K562 (cell line): Measurements from ENCODE around the gene CLDN7. TPM values are rescaled to one million over a fixed set of nuclear protein-coding genes. Genes with fewer than 3 reads are reported as not detected.

Experiments used
- CEBPG ChIP-seq, 3 experiments: fragments of 200-800 bp in 1 of 3; sonication (Bioruptor generic) in 1 of 3; sonication (generic) in 1 of 3; formaldehyde crosslinking in 1 of 3; IDR thresholded peaks in 2 of 3; conservative IDR thresholded peaks in 1 of 3; 2 replicates each; pipeline versions ENCODE4 v1.6.1 to v1.8.0; 2016 to 2022; ENCODE audit warnings: missing compliant biosample characterization in 2 of 3, missing genetic modification characterization in 2 of 3, mild to moderate bottlenecking in 1 of 3, missing genetic modification reagents in 1 of 3
- EWSR1 ChIP-seq: fragments of 450-650 bp; IDR thresholded peaks from 2 replicates; pipeline ENCODE4 v1.6.1; 2018; ENCODE audit warnings: borderline replicate concordance, mild to moderate bottlenecking, low read depth, moderate library complexity; ENCODE audit not compliant: partially characterized antibody
- HDAC2 ChIP-seq: fragments of 450-650 bp; IDR thresholded peaks from 2 replicates; pipeline ENCODE4 v1.6.1; 2016; ENCODE audit warnings: mild to moderate bottlenecking
- MAFK ChIP-seq: IDR thresholded peaks from 2 replicates; pipeline ENCODE4 v1.6.1; 2011; ENCODE audit warnings: low read length, improper control_type of control experiment
- MYBL2 ChIP-seq, 2 experiments: fragments of 450-650 bp in 1 of 2; sonication (generic) in 1 of 2; formaldehyde crosslinking in 1 of 2; IDR thresholded peaks; 2 replicates each; pipeline versions ENCODE4 v1.6.1 to v1.8.1; 2017 to 2022; ENCODE audit warnings: borderline replicate concordance in 1 of 2, inconsistent platforms in 1 of 2, low read depth in 1 of 2, mild to moderate bottlenecking in 1 of 2, missing genetic modification reagents in 1 of 2, moderate library complexity in 1 of 2
- polyA plus RNA-seq, 8 experiments: library from polyadenylated mRNA; depleted of rRNA in 4 of 8; stranded (reverse) in 5 of 8; unstranded in 3 of 8; fragments of >200 nt; fragmentation: Nextera tagmentation in 2 of 8; fragmentation: Illumina TruSeq in 1 of 8; extraction: Ambion mirVana in 2 of 8; extraction: Trizol in 1 of 8; gene quantifications; 2 replicates each; pipeline versions ENCODE4 v1.2.1 to v1.2.3, GENCODE V29; 2011 to 2014; ENCODE audit warnings: inconsistent platforms in 1 of 8, missing spikeins in 1 of 8
- total RNA-seq, 7 experiments: library from RNA; depleted of rRNA in 6 of 7; stranded (reverse); fragments of >200 nt in 6 of 7; fragmentation: Illumina TruSeq in 2 of 7; extraction: Trizol in 2 of 7; gene quantifications; 2 replicates each; pipeline versions ENCODE4 v1.2.1 to v1.2.3, GENCODE V29; 2011 to 2021; ENCODE audit warnings: low replicate concordance in 1 of 7
- TF ChIP-seq, protein P1 (sequence below): fragments of 200-800 bp; sonication (Bioruptor generic); IDR thresholded peaks from 2 replicates; pipeline ENCODE4 v1.6.1; 2016; ENCODE audit warnings: missing genetic modification characterization, missing compliant biosample characterization
- TF ChIP-seq, protein P2 (sequence below): sonication (generic); formaldehyde crosslinking; IDR thresholded peaks from 2 replicates; pipeline ENCODE4 v1.8.1; 2023; ENCODE audit warnings: mild to moderate bottlenecking, missing genetic modification reagents
- TF ChIP-seq, protein P3 (sequence below): sonication (generic); formaldehyde crosslinking; IDR thresholded peaks from 2 replicates; pipeline ENCODE4 v1.8.0; 2022; ENCODE audit warnings: missing genetic modification reagents, mild to moderate bottlenecking, borderline replicate concordance

CLDN7 gene
- total and polyA plus RNA-seq, 9 of the 15 experiments (the other 6 are each of a cell fraction or from before 2014, with no cell fraction given): 2.2 to 14.5 (median 7.6) TPM

DNA sequence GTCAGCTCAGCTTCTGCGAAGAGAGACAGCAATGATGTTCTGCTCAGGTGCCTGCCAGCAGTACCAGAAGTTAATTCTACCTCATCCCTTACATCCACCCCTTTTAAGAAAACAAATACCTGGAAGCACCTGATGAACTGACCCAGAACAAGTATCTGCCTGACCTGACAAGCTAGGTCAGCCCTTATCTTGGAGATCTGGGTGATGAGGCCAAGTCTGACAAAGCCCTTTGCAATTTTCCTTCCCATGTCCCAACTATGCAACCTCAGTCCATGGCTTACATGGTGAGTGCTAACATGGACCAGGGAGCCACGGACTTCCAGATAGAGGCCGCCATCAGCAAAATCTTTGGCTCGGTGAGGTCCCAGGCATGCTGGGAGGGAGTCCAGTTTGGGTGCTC is 38.9 kb downstream of the CLDN7 start (continued):
- TF ChIP-seq, protein P1, sequence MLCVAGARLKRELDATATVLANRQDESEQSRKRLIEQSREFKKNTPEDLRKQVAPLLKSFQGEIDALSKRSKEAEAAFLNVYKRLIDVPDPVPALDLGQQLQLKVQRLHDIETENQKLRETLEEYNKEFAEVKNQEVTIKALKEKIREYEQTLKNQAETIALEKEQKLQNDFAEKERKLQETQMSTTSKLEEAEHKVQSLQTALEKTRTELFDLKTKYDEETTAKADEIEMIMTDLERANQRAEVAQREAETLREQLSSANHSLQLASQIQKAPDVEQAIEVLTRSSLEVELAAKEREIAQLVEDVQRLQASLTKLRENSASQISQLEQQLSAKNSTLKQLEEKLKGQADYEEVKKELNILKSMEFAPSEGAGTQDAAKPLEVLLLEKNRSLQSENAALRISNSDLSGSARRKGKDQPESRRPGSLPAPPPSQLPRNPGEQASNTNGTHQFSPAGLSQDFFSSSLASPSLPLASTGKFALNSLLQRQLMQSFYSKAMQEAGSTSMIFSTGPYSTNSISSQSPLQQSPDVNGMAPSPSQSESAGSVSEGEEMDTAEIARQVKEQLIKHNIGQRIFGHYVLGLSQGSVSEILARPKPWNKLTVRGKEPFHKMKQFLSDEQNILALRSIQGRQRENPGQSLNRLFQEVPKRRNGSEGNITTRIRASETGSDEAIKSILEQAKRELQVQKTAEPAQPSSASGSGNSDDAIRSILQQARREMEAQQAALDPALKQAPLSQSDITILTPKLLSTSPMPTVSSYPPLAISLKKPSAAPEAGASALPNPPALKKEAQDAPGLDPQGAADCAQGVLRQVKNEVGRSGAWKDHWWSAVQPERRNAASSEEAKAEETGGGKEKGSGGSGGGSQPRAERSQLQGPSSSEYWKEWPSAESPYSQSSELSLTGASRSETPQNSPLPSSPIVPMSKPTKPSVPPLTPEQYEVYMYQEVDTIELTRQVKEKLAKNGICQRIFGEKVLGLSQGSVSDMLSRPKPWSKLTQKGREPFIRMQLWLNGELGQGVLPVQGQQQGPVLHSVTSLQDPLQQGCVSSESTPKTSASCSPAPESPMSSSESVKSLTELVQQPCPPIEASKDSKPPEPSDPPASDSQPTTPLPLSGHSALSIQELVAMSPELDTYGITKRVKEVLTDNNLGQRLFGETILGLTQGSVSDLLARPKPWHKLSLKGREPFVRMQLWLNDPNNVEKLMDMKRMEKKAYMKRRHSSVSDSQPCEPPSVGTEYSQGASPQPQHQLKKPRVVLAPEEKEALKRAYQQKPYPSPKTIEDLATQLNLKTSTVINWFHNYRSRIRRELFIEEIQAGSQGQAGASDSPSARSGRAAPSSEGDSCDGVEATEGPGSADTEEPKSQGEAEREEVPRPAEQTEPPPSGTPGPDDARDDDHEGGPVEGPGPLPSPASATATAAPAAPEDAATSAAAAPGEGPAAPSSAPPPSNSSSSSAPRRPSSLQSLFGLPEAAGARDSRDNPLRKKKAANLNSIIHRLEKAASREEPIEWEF (CRISPR knock-in tag): no peak
- TF ChIP-seq MYBL2 (IDR thresholded peaks at IDR 0.05; ENCODE audit: low read depth) (no peak), MYBL2 (CRISPR knock-in tag; IDR thresholded peaks at IDR 0.05; ENCODE audit: borderline replicate concordance) (no peak), HDAC2 (no peak), CEBPG (CRISPR knock-in tag; IDR thresholded peaks at IDR 0.05) (no peak), CEBPG (tag; conservative IDR thresholded peaks at IDR 0.05 in 1 of 2, IDR thresholded peaks at IDR 0.05 in 1 of 2) (no peak), MAFK (no peak), EWSR1 (no peak)
- TF ChIP-seq, protein P2, sequence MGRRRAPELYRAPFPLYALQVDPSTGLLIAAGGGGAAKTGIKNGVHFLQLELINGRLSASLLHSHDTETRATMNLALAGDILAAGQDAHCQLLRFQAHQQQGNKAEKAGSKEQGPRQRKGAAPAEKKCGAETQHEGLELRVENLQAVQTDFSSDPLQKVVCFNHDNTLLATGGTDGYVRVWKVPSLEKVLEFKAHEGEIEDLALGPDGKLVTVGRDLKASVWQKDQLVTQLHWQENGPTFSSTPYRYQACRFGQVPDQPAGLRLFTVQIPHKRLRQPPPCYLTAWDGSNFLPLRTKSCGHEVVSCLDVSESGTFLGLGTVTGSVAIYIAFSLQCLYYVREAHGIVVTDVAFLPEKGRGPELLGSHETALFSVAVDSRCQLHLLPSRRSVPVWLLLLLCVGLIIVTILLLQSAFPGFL (CRISPR knock-in tag): no peak
- TF ChIP-seq, protein P3, sequence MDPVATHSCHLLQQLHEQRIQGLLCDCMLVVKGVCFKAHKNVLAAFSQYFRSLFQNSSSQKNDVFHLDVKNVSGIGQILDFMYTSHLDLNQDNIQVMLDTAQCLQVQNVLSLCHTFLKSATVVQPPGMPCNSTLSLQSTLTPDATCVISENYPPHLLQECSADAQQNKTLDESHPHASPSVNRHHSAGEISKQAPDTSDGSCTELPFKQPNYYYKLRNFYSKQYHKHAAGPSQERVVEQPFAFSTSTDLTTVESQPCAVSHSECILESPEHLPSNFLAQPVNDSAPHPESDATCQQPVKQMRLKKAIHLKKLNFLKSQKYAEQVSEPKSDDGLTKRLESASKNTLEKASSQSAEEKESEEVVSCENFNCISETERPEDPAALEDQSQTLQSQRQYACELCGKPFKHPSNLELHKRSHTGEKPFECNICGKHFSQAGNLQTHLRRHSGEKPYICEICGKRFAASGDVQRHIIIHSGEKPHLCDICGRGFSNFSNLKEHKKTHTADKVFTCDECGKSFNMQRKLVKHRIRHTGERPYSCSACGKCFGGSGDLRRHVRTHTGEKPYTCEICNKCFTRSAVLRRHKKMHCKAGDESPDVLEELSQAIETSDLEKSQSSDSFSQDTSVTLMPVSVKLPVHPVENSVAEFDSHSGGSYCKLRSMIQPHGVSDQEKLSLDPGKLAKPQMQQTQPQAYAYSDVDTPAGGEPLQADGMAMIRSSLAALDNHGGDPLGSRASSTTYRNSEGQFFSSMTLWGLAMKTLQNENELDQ (CRISPR knock-in tag): no peak
